IPS-15b (cell line): Measurements from ENCODE around the gene BDH1.

Experiments used
- H3K27me3 ChIP-seq: one replicate; pipeline ENCODE4 v1.6.1; 2013; ENCODE audit warnings: low read length; ENCODE audit not compliant: control insufficient read depth, insufficient read depth
- H3K36me3 ChIP-seq: one replicate; pipeline ENCODE4 v1.6.1; 2013; ENCODE audit warnings: low read length; ENCODE audit not compliant: control insufficient read depth, insufficient read depth
- H3K4me1 ChIP-seq: one replicate; pipeline ENCODE4 v1.6.1; 2013; ENCODE audit warnings: mild to moderate bottlenecking, low read length; ENCODE audit not compliant: control insufficient read depth, insufficient read depth
- H3K4me3 ChIP-seq: one replicate; pipeline ENCODE4 v1.5.1; 2013; ENCODE audit warnings: low read depth, low read length
- H3K9ac ChIP-seq: one replicate; pipeline ENCODE4 v1.6.1; 2013; ENCODE audit warnings: low read depth, mild to moderate bottlenecking, low read length
- H3K9me3 ChIP-seq: one replicate; pipeline ENCODE4 v1.6.1; 2013; ENCODE audit warnings: mild to moderate bottlenecking, low read length; ENCODE audit not compliant: control insufficient read depth, insufficient read depth

The BDH1 gene

GRCh38 chr3:197507081-197507480 lies 48.7 kb downstream of the BDH1 start:
- Histone ChIP-seq H3K9me3 (no peaks in the 10 kb centered on the region), H3K9ac (no peak overlapping the region), H3K4me3 (no peak overlapping the region), H3K27me3 (peaks cover 4% of the 10 kb centered on the region), H3K36me3 (no peaks in the 10 kb centered on the region), H3K4me1 (no peaks in the 10 kb centered on the region)

GRCh38 chr3:197505796-197506548 lies 49.8 kb downstream of the BDH1 start:
- Histone ChIP-seq H3K36me3 (no peaks in the 10 kb centered on the region), H3K27me3 (peaks cover 4% of the 10 kb centered on the region), H3K9ac (no peak overlapping the region), H3K9me3 (no peaks in the 10 kb centered on the region), H3K4me3 (no peak overlapping the region), H3K4me1 (no peaks in the 10 kb centered on the region)

GRCh38 chr3:197504641-197505121 lies 51.1 kb downstream of the BDH1 start:
- H3K36me3 ChIP-seq: no peaks in the 10 kb centered on the region
- no peaks in the 10 kb centered on the region for H3K4me1 ChIP-seq

GRCh38 chr3:197504229-197504628 lies 51.5 kb downstream of the BDH1 start:
- Histone ChIP-seq H3K9ac (no peak overlapping the region), H3K4me1 (no peaks in the 10 kb centered on the region), H3K9me3 (no peaks in the 10 kb centered on the region), H3K4me3 (no peak overlapping the region), H3K27me3 (no peaks in the 10 kb centered on the region), H3K36me3 (no peaks in the 10 kb centered on the region)

More at GRCh38 chr3:197504641-197505121, 51.1 kb downstream of the BDH1 start:
- peaks cover 4% of the 10 kb centered on the region for H3K27me3 ChIP-seq
- H3K4me3 ChIP-seq: no peak overlapping the region
- no peaks in the 10 kb centered on the region for H3K9me3 ChIP-seq
- H3K9ac ChIP-seq: no peak overlapping the region

- H3K9ac ChIP-seq: no peak overlapping the region
- no peak overlapping the region for H3K4me3 ChIP-seq
- no peaks in the 10 kb centered on the region for H3K9me3 ChIP-seq
- H3K27me3 ChIP-seq: no peaks in the 10 kb centered on the region
- no peaks in the 10 kb centered on the region for H3K4me1 ChIP-seq
- H3K36me3 ChIP-seq: no peaks in the 10 kb centered on the region
These were observed 52.1 kb downstream of the BDH1 start for GRCh38 chr3:197503652-197504051.

GRCh38 chr3:197501879-197502620 lies 53.7 kb downstream of the BDH1 start:
- H3K4me1 ChIP-seq: no peaks in the 10 kb centered on the region
- no peak overlapping the region for H3K4me3 ChIP-seq
- no peak overlapping the region for H3K9ac ChIP-seq

GRCh38 chr3:197501496-197501878 lies 54.3 kb downstream of the BDH1 start:
- Histone ChIP-seq H3K4me3 (no peak overlapping the region), H3K9me3 (no peaks in the 10 kb centered on the region), H3K9ac (no peak overlapping the region), H3K4me1 (no peaks in the 10 kb centered on the region), H3K27me3 (no peaks in the 10 kb centered on the region), H3K36me3 (peaks cover 3% of the 10 kb centered on the region)

More at GRCh38 chr3:197501879-197502620, 53.7 kb downstream of the BDH1 start:
- Histone ChIP-seq H3K9me3 (no peaks in the 10 kb centered on the region), H3K27me3 (no peaks in the 10 kb centered on the region), H3K36me3 (peaks cover 3% of the 10 kb centered on the region)

- no peaks in the 10 kb centered on the region for H3K4me1 ChIP-seq
- peaks cover 3% of the 10 kb centered on the region for H3K36me3 ChIP-seq
- no peaks in the 10 kb centered on the region for H3K27me3 ChIP-seq
- H3K9ac ChIP-seq: no peak overlapping the region
- H3K4me3 ChIP-seq: no peak overlapping the region
- no peaks in the 10 kb centered on the region for H3K9me3 ChIP-seq
These were observed 55.0 kb downstream of the BDH1 start for GRCh38 chr3:197500812-197501211.

GRCh38 chr3:197499427-197499826 lies 56.3 kb downstream of the BDH1 start:
- Histone ChIP-seq H3K36me3 (peaks cover 3% of the 10 kb centered on the region), H3K4me1 (no peaks in the 10 kb centered on the region), H3K4me3 (no peak overlapping the region), H3K9me3 (no peaks in the 10 kb centered on the region), H3K27me3 (no peaks in the 10 kb centered on the region), H3K9ac (no peak overlapping the region)

- Histone ChIP-seq H3K4me3 (no peak overlapping the region), H3K4me1 (no peaks in the 10 kb centered on the region)
These were observed 57.1 kb downstream of the BDH1 start for GRCh38 chr3:197498499-197499241.

GRCh38 chr3:197496746-197497125 lies 59.0 kb downstream of the BDH1 start:
- Histone ChIP-seq H3K4me3 (no peak overlapping the region), H3K9ac (no peak overlapping the region), H3K27me3 (no peaks in the 10 kb centered on the region)

More at GRCh38 chr3:197498499-197499241, 57.1 kb downstream of the BDH1 start:
- H3K9me3 ChIP-seq: no peaks in the 10 kb centered on the region
- no peaks in the 10 kb centered on the region for H3K27me3 ChIP-seq
- H3K36me3 ChIP-seq: peaks cover 3% of the 10 kb centered on the region
- no peak overlapping the region for H3K9ac ChIP-seq

More at GRCh38 chr3:197496746-197497125, 59.0 kb downstream of the BDH1 start:
- no peaks in the 10 kb centered on the region for H3K9me3 ChIP-seq
- H3K36me3 ChIP-seq: peaks cover 3% of the 10 kb centered on the region
- H3K4me1 ChIP-seq: no peaks in the 10 kb centered on the region
